ENCODE measurements around the gene FAM229B. TPM values are rescaled to one million over a fixed set of nuclear protein-coding genes. Genes with fewer than 3 reads are reported as not detected.
"Not testable (repeated sequence)": the region's sequence is repeated elsewhere in the genome, so short reads cannot be mapped to it uniquely, and the experiment has no call there.

The FAM229B gene
- total and polyA plus RNA-seq, 11 donors, result 28.6 to 85.8 (median 54.8) TPM

DNA sequence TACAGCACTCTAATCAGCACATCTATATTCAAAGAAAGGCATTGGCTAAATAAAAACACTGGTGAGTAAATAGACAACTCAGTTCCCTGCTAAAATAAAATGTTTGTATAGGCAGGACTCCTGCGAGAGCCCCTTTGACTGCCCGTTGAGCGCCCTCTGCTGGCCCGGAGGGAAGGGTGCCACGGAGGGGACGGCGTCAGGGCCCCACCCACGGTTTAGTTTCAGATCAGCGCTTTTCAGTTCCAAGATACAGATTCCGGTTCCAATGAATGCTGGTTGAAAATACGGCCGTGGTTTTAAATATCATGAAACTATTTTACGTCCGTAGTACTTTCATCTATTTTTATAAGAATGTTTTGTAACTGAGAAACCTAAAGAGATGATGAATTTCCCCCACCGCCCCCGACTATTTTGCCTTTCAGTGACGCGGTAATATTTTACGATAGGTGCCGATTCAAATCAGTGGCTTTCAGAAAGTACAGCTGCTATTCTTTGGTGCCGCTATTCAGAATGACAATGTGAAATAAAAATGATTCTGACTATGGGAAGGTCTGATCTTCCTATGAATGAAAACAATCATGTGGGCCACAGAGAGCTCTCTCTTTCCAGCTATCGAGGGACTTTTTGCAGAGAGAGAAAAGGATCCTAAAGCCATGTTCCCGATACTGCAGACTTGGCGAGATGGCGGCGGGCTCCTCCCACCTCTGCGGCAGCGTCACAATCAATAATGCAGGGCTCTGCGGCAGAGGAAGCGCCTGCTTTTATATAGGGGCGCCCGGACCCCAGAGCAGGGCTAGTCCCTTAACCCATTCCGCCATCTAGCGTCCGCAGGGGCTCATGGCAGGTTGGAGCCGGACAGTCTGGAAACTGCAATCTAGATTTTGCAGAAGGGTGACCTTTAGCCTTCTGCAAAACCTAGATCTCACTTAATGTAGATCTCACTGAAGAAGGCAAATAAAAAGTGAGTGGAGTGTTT, 44.1 kb upstream of the FAM229B start:
- Histone ChIP-seq H3K27ac (peak overlapping the region; percentile 21 to 87 (median 70)), H3K36me3 (no peaks in the 10 kb centered on the region), H3K9me3 (no peaks in the 10 kb centered on the region), H3K27me3 (no peaks in the 10 kb centered on the region), H3K4me1 (peaks cover 0 to 20% (median 3%) of the 10 kb centered on the region in 12 donors), H3K4me3 (peak overlapping the region; percentile 12 to 77 (median 60))
- TF ChIP-seq POLR2A (IDR thresholded peaks at IDR 0.05), result no peak
- TF ChIP-seq, protein P1, sequence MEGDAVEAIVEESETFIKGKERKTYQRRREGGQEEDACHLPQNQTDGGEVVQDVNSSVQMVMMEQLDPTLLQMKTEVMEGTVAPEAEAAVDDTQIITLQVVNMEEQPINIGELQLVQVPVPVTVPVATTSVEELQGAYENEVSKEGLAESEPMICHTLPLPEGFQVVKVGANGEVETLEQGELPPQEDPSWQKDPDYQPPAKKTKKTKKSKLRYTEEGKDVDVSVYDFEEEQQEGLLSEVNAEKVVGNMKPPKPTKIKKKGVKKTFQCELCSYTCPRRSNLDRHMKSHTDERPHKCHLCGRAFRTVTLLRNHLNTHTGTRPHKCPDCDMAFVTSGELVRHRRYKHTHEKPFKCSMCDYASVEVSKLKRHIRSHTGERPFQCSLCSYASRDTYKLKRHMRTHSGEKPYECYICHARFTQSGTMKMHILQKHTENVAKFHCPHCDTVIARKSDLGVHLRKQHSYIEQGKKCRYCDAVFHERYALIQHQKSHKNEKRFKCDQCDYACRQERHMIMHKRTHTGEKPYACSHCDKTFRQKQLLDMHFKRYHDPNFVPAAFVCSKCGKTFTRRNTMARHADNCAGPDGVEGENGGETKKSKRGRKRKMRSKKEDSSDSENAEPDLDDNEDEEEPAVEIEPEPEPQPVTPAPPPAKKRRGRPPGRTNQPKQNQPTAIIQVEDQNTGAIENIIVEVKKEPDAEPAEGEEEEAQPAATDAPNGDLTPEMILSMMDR (IDR thresholded peaks at IDR 0.05), result peak; percentile 91 to 99 (median 94)
- 0 to 1% (median 0%) methylated on average over 33 to 36 of the region's 36 CpGs for WGBS, 4 donors
- peak; percentile 89 to 95 (median 94) for ATAC-seq
- DNase-seq, result peak; percentile 83 to 93 (median 89)
- intact Hi-C loops (cut with DNase I), result loop anchor here (1.0 to 10.0 kb wide), 16 partner anchors 36 to 1039 kb away; a partner anchor contains a TSS

DNA sequence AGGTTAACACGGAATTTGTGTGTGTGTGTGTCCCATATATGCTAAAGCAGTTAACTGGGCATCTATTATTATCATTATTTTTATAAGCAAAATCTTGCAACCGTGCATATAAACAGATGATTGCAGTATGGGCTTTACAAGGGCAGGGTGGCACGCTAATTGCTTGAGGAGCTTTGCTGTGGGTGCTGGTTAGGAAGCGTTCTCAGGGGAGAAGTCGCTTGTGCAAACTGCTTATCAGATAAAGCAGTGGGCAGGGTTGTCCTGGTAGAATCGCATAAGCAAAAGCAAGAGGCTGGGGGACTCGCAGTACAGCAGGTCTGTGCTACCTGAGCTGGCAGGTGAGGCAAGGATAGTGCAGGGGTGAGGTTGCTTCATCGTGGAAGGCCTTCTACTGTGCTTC, 43.2 kb upstream of the FAM229B start:
- ATAC-seq (no peak), DNase-seq (no peak)
- Histone ChIP-seq H3K36me3 (no peaks in the 10 kb centered on the region), H3K9me3 (no peaks in the 10 kb centered on the region), H3K4me1 (peaks cover 0 to 18% (median 1%) of the 10 kb centered on the region in 12 donors), H3K4me3 (no peak overlapping the region), H3K27ac (peak overlapping the region in 1 of 12 donors; percentile 76), H3K27me3 (no peaks in the 10 kb centered on the region)
- intact Hi-C loops (cut with DNase I), result loop anchor here in 9 of 10 donors (2.0 to 10.0 kb wide), 11 partner anchors 37 to 1039 kb away; a partner anchor contains a TSS
- 70 to 74% (median 73%) methylated on average over 8 of the region's 8 CpGs for WGBS, 4 donors
- TF ChIP-seq, protein P1 (IDR thresholded peaks at IDR 0.05), result no peak
- no peak for TF ChIP-seq POLR2A (IDR thresholded peaks at IDR 0.05)

DNA sequence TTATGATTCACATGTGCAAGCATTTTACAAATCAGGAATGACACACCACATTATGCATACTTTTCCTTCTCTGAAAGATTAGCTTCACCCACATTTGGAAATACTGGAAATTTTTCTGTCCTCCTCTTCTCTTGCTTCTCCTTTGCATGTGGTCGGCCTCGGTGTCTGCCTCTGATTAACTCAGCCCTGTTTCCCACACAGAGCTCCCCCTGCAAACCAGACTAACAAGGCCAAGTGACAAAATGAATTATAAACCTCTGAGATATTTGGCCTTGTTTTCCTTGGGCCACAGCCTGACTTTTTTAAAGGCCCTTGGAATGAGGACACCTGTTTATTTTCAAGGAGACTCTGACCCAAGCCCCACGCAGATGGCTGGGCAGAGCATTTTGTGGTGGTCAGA, 42.5 kb upstream of the FAM229B start:
- Histone ChIP-seq H3K9me3 (no peaks in the 10 kb centered on the region), H3K4me1 (peaks cover 0 to 18% (median 1%) of the 10 kb centered on the region in 12 donors), H3K4me3 (no peak overlapping the region), H3K27me3 (no peaks in the 10 kb centered on the region), H3K36me3 (no peaks in the 10 kb centered on the region), H3K27ac (peak overlapping the region in 1 of 12 donors; percentile 3)
- no peak for TF ChIP-seq POLR2A (IDR thresholded peaks at IDR 0.05)
- TF ChIP-seq, protein P1 (IDR thresholded peaks at IDR 0.05), result no peak
- 68 to 88% (median 78%) methylated on average over 3 of the region's 3 CpGs for WGBS, 4 donors
- no peak for DNase-seq
- intact Hi-C loops (cut with DNase I), result loop anchor here in 9 of 10 donors (2.0 to 10.0 kb wide), 11 partner anchors 38 to 1040 kb away; a partner anchor contains a TSS
- peak in 1 of 4 donors; percentile 12 for ATAC-seq

DNA sequence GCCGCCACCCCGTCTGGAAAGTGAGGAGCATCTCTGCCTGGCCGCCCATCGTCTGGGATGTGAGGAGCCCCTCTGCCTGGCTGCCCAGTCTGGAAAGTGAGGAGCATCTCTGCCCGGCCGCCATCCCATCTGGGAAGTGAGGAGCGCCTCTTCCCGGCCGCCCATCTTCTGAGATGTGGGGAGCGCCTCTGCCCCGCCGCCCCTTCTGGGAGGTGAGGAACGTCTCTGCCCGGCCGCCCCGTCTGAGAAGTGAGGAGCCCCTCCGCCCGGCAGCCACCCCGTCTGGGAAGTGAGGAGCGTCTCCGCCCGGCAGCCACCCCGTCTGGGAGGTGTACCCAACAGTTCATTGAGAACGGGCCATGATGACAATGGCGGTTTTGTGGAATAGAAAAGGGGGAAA, 39.9 kb upstream of the FAM229B start:
- H3K9me3 ChIP-seq, H3K4me3 ChIP-seq, ATAC-seq, H3K27me3 ChIP-seq, DNase-seq, H3K4me1 ChIP-seq, H3K27ac ChIP-seq, H3K36me3 ChIP-seq: not testable (repeated sequence)
- WGBS, 4 donors, result 95 to 98% (median 95%) methylated on average over 22 to 25 of the region's 25 CpGs
- intact Hi-C loops (cut with DNase I), result loop anchor here in 6 of 10 donors (10.0 kb wide), 5 partner anchors 53 to 1043 kb away; a partner anchor contains a TSS
